Mesenteric fat pad (tissue), 1 donor: ENCODE measurements around the gene EVC. TPM values are rescaled to one million over a fixed set of nuclear protein-coding genes. Genes with fewer than 3 reads are reported as not detected.
"Not testable (repeated sequence)": the region's sequence is repeated elsewhere in the genome, so short reads cannot be mapped to it uniquely, and the experiment has no call there.

Experiments
- DNase-seq: peaks from one replicate; pipeline ENCODE4 v3.0.0-alpha.2; 2020; ENCODE audit warnings: low spot score
- total RNA-seq: library from RNA; stranded (reverse); fragmentation: NEBNext Ultra II Directional; extraction: Animal tissue kit (Norgen Biotek cat#: 25700); gene quantifications from one replicate; pipeline ENCODE4 v1.2.1, GENCODE V29; 2021
- donor health status: DM: yes; HTN: yes; CAD: no.

Gene EVC
- total RNA-seq, 1 donor from 2014 or later = 16.6 TPM

DNA sequence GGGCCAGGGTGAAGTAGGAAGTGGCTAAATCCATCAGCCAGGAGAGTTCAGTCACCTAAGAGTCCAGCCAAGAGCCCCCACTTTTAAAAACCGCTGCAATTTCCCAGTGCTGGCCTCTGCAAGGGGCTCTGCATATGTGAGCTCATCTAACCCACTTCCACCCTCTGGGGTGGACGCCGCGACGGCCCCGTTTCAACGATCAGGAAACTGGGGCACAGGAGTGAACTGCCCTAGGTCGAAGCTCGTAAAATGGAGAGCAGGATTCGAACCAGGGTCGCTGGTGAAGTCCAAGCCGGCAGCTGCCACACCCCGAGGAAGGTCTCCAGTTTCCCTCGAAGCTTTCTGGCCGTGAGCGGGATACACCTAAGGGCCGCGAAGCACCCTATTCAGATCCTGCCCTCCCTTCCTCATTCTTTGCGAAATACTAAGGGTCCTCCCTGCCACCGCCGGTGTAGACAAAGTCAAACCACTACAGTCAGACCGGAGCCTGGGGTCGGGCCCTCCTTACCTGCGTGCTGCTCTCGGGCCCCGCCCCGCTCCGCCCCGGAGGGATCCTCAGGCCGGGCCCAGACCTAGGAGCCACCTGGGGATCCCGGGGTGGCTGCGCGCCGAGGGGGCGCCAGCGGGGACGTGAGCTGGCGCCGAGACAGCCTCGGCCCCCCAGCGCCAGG, 3.1 kb upstream of the EVC start:
- peak; percentile 83 for DNase-seq

GRCh38 chr4:5708449-5709206, 2.4 kb upstream of the EVC start, which contains the start of gene EVC2:
EVC2 (minus strand) TSS chr4:5708559; CDS start chr4:5708513, 46 bp downstream.
- peak; percentile 92 for DNase-seq

DNA sequence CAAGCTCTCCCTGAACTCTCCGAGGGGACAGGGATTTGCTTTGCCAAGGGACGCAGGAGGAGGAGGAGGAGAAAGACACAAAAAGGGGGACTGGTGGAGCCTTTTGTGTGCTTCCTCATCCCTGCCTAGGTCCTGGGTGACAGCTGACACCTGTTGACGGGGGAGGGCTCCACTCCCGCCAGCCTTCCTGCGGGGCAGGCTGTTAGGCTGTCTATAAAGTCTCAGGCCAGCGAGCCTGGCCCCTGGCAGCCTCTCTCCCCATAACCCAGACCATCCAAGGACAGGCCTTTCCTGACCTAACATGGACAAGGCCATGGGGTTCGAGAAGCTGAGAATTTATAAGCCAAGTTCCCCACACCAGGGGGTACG, 1.8 kb upstream of the EVC start:
- DNase-seq = no peak

DNA sequence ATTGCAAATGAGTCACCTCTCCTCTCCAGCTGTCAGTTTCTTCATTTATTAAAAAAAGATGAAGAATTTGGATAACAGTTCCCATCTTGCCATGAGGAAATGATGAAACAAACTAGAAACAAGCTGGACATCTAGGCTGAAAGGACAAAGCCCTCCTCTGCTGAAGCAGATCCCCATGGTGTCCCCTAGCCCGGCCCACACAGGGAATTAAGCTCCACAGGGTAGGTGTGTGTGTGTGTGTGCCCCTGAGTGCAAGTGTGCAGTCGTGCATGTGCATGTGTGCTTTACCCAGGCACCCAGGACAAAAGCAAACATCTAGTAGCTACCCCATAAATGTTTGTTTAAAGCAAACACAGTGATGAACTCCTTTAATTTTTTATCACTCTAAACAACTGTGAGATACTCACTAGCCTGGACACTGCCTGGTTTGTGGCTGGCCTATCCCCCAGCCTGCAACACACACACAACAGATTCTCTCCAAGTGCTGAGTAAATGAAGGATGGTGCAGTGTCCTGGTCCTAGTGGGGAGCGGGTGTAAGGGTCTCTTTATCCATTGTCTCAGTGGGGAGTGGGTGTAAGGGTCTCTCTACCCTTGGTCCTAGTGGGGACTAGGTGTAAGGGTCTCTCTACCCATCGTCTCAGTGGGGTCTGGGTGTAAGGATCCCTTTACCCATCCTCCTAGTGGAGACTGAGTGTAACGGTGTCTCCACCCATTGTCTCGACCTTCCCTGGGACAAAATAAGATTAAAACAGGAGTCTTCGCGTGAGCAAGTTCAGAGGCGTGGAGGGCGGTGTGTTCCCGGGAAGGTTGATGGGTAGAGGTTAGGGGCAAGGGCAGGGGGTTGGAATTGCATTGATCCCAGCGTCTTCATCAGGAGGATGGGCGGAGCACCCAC, 688 bp upstream of the EVC start:
- DNase-seq = peak; percentile 47

DNA sequence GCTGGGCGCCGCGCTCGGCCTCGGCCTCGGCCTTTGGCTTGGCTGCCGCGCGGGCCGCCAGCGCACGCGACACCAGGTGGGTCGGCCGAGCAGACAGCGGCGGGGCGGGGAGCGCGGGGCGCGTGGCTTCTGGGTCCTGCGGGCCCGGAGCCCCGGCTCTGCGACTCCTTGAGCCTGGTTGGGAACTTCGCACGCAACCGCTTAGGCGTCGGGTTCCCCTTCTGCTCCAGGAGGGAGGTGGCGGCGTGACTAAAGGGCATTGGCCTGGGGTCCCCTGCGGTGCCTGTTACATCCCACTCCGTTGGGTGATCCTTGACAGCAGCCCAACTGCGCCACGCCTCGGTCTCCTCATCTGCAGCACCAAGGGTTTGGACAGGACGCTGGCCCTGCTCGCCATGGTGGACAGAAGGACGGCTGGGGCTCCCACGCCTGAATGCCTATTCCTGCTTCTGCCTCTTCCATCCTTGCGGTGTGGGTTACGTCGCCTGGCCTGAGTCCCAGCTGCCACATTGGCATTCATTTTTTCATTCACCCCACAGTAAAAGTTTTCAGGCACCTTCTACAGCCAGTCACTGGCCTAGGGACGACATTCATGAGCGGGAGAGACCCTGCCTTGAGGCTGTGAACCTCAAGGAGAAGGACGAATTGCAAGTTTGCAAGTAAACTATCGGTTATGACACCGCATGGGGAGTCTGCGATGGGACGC, 631 bp downstream of the EVC start:
- peak; percentile 75 for DNase-seq

DNA sequence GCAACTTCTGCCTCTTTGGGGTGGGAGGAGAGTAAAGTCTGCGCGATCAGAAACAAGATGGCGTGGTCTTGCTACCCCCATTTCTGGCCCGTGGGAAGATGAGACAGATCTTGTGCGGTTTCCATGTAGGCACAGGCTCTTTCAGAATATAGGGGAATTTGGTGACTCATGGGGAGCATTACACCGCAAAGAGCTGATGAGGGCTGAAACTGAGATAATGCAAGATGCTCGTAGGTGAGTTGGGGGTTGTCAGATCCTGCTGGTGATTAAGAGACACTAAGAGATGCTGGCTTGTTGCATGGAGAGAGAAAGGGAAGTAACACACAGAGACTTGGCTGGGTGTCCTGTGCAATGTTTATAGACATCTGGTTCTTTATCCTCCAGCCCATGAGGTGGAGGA, 1.5 kb downstream of the EVC start:
- no peak for DNase-seq

DNA sequence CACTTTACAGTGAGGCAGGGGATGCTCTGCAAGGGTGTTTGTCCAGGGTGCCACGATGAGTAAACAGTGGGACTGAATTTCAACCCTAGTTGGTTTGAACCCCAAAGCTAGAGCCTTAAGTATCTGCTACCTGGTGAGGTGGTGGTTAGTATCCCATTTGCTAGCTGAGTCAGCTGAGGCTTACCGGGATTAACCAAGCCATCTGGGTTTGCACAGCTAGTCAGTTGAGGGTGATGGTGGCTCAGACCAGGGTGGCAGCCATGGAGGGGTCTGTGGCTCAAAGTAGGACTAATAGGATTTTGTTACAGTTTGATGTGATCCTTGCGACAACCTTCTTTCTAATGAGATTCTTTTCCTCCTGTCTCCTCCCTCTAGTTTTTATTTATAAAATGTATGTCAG, 1.9 kb downstream of the EVC start:
- DNase-seq = peak; percentile 45

GRCh38 chr4:5713861-5714260, 2.9 kb downstream of the EVC start:
- peak; percentile 53 for DNase-seq

DNA sequence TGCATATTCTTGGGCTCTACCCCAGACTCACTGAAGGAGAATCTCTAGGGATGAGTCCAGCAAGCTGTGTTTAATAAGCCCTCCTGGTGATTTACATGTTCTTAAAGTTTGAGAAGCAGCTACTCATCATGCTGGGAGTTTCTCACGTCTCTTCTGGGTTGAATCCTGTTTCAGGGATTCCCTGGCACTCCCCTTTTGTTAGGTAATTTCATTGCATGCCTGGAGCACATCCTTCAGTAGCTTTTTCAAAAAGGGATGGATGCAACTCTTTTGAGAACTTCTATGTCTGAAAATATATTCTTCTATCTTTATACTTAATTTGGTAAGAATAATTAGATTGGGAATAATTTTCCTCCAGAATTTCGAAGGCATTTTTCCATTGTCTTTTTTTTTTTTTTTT, 4.4 kb downstream of the EVC start:
- DNase-seq = no peak

DNA sequence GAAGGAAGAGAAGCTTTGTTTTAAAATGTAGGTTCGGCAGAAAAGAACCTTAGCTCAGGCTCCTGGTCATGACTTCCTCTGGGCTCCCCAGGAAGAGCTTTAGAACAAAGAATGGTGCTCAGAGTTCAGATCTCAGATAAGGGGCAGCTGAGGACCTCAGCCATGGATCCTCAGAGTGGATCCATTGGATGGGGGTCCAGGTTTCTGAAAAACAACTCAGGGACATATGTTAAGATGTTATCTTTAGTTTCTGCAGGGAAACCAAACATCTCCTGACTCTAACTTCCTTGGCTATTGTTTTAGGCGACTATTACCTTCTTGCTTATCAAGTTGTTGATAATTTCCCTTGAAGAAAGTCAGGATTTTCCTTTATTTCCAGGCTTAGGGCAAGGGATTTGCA, 5.4 kb downstream of the EVC start:
- DNase-seq = no peak

- peak; percentile 22 for DNase-seq
Measured at GRCh38 chr4:5717449-5718158, 6.6 kb downstream of the EVC start.

DNA sequence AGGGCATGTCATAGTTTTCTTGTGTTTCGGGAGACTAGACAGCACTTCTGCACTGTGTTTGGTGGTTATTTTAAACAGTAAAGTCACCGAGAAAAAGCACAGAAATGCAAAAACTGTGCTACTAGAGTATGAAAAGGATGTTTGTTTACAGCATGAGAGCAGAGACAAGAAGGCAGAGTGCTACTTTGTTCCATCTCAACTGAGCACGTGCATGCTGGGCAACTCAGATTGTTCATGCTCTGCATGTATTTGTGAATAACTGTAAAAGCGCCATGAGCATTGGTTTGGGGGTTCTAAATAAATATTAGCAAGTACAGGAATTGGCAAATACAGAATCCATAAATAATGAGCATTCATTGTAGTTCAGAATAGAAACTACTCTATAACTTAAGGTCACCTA, 7.4 kb downstream of the EVC start:
- no peak for DNase-seq

GRCh38 chr4:5719350-5720055, 8.5 kb downstream of the EVC start:
- peak; percentile 41 for DNase-seq

- DNase-seq = peak; percentile 37
Measured at GRCh38 chr4:5720157-5720850, 9.3 kb downstream of the EVC start.

DNA sequence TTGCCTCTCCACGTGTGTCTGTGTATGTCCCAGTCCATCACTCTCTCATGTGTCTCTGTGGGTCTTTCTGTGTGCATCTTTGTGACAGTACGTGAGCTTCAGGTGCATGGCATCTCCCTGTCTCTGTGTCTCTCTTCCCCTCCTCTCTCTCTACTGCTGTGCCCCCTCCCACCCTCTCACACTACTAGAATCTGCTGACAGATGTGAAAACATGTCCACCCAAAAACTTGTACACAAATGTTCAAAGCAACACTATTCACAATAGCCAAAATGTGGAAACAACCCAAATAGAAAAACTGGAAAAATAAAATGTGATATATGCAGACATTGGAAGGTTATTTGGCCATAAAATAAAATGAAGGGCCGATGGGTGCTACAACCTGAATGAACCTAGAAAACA, 10.0 kb downstream of the EVC start:
- peak; percentile 18 for DNase-seq

DNA sequence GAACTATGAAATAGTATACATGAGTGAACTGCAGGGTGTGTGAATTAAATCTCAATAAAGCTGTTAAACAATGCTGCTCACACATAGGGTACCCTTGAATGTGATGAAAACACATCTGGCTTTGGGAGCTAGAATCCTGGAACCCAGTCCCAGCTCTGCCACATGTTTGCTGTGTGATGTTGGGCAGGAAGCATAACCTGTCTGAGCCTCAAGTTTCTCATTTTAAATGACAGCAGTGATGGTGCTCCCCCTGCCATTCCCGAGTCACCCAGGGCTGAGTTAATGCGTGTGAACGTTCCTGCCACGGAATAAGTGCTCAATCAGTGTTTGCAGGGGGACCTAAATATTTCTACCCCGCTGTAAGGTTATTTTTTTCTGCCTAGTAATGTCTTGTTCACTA, 10.9 kb downstream of the EVC start:
- DNase-seq = peak; percentile 9

DNA sequence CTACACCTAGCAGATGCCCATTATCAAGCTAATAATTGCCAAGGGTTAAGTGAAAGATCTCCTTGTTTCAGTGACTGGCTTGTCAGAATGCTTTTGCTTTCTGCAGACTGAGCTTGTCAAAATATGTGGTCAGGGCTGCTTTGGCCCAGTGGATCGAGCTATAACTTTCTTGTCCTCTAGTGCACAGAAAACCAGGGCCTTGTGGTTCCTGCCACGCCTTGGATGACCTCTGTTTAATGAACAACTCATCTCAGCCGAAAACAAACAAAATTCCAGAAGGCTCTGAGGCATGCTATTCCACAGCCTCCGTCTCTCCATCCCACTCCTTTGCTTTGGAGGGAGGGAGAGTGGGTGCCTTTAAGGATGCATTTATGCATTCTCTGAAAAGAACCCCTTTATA, 11.3 kb downstream of the EVC start:
- peak; percentile 22 for DNase-seq

DNA sequence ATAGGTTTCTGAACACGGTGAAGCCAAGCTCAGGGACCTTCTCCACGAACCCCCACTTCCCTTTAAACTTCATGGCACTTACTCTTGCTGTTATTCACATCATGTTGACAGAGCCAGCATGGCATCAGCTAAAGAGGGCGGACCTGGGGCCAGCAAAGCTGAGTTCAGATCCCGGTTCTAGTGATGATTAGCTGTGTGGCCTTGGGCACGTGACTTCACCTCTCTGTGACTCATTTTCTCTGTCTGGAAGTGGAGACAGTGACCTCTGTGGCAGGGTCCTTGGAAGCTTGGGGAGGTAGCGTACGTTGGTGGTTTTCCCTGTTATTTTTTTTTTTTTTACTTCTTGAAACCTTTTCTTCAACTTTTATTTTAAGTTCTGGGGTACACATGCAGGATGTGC, 13.4 kb downstream of the EVC start:
- DNase-seq = peak; percentile 68

DNA sequence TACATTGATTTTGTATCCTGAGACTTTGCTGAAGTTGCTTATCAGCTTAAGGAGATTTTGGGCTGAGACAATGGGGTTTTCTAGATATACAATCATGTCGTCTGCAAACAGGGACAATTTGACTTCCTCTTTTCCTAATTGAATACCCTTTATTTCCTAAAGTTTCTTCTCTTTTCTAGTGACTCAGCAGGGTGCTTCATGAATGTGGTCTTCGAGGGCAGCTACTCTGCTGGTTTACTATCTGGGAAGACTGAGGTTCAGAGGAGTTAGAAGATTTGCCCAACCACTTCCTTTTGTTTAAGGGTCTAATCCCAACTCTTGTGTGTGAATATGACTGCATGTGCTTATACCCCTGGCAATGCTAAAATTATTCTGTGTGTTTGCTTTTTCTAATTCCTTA, 17.4 kb downstream of the EVC start:
- not testable (repeated sequence) for DNase-seq
